GM21390 (cell line): Measurements from ENCODE around the gene NFIA.
"Not testable (repeated sequence)": the region's sequence is repeated elsewhere in the genome, so short reads cannot be mapped to it uniquely, and the experiment has no call there.

Source experiments
- ATAC-seq: cut with Tn5 transposase; IDR thresholded peaks from one replicate; pipeline ENCODE4 v1.9.1; 2021; ENCODE audit not compliant: unreplicated experiment

The NFIA gene

DNA sequence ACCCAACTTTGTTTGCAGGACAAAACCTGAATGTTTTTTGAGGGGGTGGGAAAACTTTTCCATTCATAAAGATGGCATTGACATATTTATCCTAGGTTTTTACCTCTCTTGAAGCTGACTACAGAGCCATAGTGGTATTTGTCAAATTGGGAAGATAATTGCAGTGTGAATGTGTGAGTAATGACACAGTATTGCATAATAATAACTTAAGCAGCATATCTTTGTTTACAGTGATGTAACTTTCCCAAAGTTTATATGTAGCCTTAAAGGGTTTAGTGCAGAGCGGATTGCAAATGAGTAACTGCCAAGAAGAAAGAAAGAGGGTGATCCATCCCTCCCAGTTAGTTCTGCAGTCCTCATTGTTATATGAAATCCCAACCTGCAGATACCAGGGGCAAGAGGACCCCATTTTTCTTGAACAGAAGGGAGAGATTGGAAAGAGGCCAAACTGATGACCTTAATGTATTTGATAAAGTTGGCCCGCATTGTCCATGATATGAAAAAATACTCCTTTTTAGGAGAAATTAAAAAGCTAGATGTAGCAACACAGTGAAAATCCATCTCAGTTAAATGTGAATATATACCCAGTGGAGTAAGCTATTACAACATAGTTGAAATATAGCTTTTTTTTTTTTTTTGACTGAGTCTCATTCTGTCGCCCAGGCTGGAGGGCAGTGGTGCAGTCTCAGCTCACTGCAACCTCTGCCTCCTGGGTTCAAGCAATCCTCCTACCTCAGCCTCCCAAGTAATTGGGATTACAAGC, 23.7 kb upstream of the NFIA start:
- no peak for ATAC-seq

DNA sequence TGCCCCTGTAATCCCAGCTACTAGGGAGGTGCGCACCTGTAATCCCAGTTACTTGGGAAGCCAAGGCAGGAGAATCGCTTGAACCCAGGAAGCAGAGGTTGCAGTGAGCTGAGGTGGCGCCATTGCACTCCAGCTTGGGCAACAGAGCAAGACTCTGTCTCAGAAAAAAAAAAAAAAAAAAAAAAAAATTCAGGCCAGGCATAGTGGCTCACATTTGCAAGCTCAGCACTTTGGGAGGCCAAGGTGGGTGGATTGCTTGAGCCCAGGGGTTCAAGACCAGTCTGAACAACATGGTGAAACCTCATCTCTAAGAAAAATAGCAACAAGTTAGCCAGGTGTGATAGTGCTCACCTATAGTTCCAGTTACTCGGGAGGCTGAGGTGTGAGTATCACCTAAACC, 20.8 kb upstream of the NFIA start:
- ATAC-seq = not testable (repeated sequence)

DNA sequence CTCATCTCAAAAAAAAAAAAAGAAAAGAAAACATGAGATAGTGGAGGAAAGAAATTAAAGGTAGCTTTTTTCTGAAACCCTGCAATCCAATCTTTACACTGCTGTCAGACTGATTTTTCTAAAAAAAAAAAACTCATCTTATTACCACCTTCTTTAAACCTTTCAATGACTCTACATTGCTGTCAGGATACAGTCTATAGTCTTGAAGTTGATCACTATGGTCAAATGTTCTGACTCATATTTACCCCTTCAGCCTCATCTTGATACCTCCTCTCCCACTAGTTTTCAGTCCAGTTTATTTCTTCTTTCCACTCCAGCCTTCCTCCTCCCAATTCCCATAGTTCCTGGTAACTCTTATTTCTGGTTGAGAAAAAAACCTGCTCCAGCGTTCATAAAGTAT, 17.7 kb upstream of the NFIA start:
- no peak for ATAC-seq

DNA sequence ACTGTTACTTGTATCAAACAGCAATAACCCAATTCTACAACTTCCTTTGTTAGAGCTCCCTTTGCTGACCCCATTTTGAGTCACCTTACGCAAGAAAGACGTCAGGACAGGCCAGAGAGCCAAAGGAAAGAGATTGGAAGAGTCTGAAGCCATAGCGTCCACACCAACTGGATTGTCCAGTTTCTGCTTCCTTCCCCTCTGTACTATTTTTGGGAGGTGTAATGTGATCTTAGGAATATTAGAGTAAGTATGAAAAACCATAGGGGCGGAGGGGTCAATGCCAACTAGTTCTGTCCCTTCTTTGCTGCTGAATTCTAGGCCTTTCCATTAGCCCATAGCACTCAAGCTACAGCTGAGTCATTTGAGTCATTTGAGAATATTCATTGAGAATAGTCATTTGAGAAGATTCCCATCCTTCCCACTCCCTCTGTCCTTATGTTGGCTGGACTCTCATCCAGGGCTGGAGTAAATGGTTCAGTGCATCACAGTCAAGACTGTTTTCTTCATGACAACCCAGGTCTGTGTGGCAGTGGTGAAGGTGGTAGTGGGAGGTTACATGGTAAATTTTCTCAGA, 14.8 kb upstream of the NFIA start:
- no peak for ATAC-seq

DNA sequence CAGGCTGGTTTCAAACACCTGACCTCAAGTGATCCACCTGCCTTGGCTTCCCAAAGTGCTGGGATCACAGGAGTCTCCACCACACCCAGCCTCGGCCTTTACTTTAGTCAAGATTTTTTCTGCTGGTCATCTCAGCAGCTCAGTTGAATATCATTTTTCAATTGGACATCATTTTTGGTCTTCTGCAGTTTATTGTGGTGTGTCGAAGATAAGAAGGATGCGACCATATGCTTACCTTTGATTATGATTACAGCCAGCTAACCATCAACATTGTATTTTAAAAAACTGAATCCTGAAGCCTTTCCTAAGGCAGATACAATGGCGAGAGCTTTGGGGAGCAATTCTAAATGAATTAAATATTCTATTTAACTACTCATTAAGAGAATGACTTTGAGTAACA, 12.3 kb upstream of the NFIA start:
- no peak for ATAC-seq

DNA sequence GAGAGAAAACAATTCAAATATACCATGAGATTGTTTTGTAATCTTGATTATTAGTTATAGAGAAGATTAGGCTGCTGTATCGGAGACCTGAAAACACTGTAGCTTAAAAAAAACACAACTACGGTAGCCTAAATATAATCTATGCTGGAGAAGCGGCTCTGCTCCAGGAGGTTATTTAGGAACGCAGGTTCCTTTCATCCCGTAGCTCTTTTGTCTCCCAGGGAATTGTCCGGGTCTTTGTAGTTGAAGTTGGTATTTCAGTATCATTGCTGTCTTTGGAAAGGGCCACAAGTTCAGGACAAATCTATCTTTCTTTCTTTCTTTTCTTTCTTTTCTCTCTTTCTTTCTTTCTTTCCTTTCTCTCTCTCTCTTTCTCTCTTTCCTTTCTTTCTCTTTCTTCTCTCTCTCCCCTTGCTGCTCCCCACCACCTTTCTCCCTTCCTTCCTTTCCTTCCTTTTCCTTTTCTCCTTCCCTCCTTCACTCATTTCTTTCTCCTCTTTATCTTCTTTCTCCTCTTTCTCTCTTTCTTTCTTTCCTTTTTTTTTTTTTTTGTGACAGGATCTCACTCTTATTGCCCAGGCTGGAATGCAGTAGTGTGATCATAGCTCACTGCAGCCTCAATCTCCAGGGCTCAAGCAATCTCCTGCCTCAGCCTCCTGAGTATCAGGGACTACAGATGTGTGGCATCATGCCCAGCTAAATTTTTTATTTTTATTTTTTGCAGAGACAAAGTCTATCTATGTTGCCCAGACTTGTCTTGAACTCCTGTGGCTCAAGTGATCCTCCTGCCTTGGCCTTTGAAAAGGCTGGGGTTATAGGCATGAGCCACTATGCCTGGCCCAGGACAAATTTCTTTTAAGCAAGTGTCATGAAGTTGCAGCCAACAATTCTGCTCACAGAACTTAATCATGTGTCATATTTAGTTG, 10.9 kb upstream of the NFIA start:
- no peak for ATAC-seq

DNA sequence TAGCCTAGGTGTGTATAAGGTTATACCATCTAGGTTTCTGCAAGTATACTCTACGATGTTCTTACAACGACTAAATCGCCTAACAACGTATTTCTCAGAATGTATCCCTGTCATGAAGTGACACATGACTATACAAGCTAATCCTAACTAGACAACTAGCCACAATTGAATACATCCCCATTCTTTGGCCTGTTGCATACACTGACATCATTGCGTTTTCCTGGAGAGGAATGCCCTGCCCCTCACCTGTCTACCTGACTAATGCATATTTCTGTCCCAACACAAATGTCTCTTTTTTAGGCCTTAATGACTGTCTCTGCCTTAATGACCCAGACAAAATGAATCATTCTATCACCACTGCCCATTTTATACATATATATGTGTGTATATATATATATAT, 8.5 kb upstream of the NFIA start:
- no peak for ATAC-seq

DNA sequence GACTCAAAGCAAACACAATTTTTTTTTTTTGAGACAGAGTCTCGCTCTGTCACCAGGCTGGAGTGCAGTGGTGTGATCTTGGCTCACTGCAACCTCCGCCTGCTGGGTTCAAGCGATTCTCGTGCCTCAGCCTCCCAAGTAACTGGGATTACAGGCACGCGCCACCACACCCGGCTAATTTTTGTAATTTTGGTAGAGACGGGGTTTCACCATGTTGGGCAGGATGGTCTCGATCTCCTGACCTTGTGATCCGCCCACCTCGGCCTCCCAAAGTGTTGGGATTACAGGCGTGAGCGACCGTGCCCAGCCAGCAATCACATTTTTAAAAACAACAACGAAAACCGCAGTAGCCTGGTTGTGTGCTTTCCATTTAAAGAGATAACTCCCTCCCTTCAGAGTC, 6.5 kb upstream of the NFIA start:
- ATAC-seq = not testable (repeated sequence)

DNA sequence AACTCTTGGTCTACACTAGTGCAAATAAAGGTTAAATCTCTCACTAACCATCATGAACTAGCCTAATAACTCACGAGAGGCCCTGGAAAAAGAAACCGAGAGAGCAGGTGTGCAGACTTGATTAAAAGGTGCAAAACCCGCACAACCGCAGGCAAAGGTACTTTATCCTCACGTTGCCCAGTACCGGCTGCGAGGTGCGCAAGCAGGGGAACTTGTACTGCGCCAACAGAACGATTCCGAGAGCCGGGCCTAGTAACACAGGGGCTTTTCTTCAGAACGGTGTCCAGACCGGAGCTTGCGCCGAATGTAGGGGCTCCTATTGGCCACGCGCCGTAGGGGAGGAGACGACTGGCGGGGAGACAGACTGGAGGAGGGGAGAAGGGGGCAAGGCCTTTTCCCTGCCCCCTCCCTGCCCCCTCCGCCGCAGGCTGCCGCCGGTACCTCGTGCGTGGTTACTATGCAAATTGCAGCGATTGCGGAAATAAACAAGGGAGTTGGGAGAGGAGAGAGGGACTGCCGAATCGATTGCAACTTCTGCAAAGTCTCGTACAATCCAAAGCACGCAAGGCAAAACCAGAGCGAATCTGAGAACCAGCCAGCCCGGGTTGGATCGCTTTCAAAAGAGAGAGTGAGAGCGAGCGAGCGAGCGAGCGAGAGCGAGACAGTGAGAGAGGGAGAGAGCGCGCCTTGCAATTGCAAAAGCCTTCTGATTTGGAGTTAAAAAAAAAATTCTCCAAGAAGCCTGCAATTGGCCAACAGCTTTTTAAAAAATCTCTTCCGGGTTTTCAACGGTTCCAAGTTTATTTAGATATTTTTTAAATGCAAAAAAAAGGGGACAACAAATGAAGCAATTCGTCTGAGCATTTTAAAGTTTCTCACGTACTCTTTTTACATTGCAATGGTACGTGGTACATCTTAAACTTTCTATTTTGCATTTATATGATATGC, 5.4 kb upstream of the NFIA start:
- ATAC-seq = peak; percentile 80

DNA sequence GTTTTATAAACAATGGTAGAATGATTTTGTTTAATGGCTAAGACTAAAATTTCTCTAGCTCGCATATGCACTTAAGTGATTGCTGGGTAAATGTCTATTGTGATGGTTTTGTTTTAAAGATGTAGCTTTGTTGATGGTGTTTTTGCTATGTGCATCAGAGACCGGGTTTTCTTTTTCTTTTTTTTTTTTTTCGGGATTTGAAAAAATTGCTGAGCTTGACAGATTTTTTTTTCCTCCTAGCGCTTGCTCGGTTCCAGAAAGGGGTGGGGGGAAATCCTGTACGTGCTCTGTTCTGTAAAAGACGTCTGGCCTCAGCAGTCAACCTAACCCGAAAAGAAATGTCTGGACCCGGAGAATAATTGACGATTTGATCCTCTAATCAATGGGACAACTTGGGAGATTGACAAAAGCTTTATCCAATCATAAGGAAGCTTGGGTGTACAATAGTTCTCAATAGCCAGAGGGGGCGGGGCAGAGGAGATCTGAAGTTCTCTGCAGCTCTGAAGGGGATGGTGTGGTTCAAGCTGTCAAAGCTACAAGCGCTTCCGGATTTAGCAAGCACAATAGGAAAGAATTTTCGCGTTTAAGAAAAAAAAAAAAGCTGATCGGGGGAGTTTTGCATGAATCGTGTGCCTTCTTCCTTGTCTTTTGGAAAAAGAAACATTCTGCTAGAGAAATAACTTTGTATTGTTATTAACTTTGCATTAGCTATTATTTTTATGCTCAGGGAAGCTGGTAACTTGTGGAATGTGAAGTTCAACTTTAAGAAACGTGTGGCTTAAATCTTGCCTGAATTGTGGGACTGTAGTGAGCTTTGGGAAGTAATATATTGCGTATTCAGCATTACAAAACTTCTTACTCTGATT, 4.5 kb upstream of the NFIA start:
- ATAC-seq = peak; percentile 64

DNA sequence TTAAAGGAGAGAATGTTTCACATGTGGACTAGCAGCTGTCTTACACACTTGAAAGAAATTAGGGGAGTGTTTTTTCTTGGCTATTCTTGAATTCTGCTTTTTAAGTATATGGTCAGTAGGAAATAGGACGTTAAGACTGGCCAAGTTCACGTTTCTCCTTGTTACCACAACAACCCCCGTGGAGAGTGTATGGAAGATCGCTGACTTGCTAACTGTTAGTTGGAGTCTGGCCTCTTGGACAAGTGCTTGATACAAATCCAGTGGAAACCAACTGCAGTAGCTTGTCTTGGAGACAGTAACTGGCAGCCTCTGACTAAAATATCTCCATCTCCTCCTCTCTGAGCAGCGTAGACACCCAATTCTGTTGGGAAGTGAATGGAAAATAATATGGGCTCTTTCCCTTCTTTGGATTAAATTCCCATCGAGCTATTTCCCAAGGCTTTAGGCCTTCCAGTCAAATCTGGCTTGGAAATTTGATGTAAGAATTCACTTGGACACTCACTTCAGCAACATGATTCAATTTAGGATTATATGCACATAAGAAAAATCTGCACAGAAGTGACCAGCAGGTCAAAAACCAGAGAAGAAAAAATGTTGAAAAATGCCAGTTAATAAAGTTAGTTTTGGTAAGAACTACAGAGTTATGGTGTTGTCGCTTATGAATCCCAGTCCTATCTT, 3.6 kb upstream of the NFIA start:
- ATAC-seq = no peak

DNA sequence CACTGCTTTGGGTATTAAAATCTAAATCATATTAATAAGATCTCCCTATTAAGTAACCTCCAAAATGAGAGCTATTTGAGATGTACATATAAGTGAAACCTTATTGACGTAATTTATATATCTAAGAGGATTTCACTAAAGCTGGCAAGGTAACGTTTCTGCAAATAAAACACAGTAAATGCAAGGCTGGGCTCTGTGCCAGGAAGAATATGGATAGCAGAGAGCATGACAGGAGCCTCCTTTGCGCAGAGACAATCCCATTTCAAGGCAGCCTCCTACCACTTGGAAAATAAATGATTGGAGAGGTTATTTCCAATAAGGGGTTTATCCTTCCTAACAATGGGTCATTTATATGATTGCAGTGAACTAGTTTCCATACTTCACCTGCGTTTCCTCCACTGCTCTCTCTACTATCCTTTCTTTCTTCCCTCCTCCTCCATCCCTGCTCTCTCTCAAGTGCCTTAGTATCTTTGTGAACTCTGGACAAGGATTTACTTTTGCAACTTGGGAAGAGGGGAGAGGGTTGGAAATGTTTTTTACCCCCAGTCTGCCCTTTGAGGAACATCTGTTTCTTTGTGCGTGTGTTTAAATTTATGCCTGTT, 3.0 kb upstream of the NFIA start:
- ATAC-seq = no peak

DNA sequence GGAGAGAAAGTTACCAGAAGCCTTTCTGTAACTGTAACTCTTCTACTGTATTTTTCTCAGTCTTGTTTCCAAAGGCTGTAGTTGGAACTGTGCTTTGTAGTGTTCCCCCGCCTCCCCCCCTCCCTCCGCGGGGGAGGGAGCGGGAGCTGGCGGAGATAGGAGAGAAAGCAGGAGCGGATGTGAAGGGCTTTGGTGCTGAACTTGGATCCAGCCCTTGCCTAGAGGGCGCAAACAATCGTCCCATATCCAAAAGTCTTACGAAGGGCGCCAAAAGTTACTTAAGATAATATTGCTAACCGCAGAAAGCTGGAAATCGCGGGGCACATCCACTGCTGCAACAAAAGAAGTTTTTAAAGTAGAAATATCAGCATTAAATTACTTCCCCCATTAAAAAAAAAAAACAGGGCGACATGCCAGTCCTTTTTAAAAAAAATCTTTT, 2.4 kb upstream of the NFIA start:
- ATAC-seq = no peak

DNA sequence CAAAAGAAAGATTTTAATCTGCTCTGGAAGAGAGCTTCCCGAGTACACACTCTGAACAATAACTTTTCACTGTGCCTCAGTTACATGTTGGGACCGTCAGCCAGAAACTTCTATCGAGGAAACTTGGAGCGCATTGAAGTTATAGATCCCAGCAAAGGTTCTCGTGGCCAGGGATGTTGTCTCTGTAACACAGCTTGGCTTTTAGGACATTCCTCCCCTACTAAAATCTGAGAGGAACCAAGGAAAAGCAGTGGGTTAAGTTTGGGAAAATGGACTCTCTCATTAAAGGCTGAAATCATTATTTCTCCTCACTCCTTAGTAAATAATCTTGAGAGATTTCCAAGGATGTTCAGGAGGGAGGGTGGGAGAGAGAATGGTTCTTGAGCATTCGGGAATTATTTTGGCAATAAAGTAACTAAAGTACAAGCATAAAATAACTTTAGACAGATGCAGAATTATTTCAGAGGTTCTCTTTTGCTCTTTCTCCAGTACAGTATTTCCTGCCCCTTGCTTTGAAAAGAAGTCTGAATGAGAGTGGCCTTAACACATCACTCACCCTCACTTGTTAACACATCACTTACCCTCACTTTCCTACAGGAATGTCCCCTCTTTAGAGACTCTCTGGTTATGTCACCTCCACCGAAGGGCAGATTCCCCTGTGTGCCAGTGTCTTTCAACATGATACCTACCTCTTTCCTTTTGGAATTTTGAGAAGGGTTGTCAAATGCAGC, 1.8 kb upstream of the NFIA start:
- no peak for ATAC-seq

DNA sequence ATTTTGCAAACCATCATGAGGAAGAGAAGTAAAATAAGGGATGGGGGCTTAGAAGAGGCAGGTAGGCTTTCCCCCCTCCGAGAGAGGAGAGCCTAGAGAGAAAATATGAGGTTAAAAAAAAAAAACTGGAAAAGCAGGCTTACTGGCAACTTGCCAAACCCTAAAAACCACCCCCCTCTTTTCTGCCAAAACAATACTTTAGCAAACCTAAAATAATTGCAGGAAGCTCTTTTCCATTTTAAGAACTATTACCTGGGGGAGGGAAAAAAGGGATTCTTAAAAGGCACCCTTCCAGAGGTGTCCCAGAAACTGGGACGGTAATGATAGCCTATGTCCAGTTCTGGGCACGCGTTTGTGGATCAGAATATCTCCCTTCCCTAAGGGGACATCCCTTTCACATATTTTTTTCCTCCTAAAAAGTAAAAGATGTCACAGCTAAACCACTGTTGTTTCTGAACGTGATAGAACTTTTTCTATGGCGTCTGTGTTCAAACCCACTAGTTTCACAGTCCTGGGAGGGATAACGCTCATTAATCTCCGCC, 1.1 kb upstream of the NFIA start:
- ATAC-seq = no peak

DNA sequence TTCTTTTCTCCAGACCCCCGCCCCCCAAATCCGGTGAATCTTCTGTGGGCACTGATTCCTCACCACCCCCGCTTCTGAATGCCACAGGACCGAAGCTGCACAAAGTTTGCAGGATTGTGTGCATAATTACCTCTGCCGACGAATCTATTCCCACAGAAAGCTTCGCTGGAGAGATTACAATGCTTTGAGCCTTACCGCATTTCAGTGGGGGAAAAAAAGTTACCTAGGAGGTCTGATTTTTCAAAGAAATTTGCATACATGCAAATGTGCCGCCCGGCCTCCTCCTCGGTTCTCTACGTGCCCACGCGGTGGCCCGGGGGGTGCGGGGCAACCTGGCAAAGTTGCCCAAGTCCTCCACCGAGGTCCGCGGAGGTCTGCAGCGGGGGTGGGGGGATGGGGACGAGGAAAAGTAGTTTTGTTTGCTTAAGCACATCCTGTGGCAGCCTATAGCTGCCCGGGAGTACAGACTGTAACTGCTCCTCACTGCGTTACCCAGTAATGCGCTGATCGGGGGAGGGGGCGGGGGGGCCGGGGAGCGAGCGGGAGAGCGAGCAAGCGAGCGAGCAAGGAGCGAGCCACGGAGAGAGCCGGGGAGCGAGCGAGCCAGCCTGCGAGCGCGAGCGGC, 563 bp upstream of the NFIA start:
- no peak for ATAC-seq

DNA sequence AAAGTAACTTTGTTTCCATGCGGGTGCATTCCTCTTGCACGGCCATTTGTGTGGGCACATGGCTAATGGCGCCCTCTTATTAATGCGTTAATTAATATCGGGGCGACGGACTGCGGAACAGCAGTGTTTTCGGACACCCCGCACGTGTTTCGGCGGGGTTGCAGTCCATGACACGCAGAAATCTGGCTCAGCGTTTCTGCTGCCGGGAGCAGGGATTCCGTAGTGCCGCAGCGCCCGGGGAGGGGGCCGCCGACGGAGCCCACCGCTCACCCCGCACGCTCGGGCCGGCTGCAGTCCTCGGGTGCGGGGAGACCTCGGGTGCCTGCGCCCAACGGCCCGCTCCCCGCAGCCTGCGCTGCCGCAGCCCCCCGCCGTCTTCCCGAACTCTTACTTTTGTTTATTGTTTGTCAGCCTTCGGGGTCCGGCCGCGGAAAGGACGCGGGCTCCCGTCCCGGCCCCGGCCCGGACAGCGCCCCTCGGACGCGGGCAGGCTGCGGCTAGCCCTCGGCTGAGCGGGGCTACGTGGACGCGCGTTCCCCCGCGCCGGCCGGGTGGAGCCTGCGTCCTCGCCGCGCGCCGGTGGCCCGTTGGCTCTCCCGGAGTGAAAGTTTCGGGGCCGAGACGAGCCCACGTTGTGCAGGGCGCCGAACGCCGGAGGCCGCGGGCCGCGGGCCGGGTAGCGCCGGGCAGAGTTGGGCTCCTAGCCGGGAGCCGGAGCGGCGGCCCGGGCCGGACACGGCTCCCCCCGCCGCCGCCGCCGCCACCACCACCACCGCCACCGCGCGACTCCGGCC, 849 bp downstream of the NFIA start:
- no peak for ATAC-seq
